GM06990 (cell line): Measurements from ENCODE around the gene PRIMA1.

Source experiments
- DNase-seq: peaks from one replicate; pipeline ENCODE4 v3.0.0-alpha.2; 2011; ENCODE audit not compliant: insufficient read length; ENCODE audit errors: extremely low read depth
- H3K27me3 ChIP-seq: replicated peaks from 2 replicates; pipeline ENCODE4 v1.6.0; 2011; ENCODE audit warnings: low read length; ENCODE audit not compliant: control insufficient read depth, insufficient read depth
- H3K36me3 ChIP-seq: 2 replicates; pipeline ENCODE4 v1.5.1; 2011; ENCODE audit warnings: low read length; ENCODE audit not compliant: control insufficient read depth, insufficient read depth
- H3K4me3 ChIP-seq: replicated peaks from 2 replicates; pipeline ENCODE4 v1.5.1; 2011; ENCODE audit warnings: low read depth, mild to moderate bottlenecking, control low read depth, low read length
- CTCF ChIP-seq: IDR thresholded peaks from 2 replicates; pipeline ENCODE4 v1.5.1; 2011; ENCODE audit warnings: low read length, control low read depth, mild to moderate bottlenecking, inconsistent platforms; ENCODE audit not compliant: insufficient read depth, poor library complexity, severe bottlenecking

Gene PRIMA1

GRCh38 chr14:93733631-93734030, 54.7 kb downstream of the PRIMA1 start:
- TF ChIP-seq CTCF, result no peak
- no peaks in the 10 kb centered on the region for H3K36me3 ChIP-seq
- no peak for DNase-seq
- H3K27me3 ChIP-seq, result peaks cover 1% of the 10 kb centered on the region
- H3K4me3 ChIP-seq, result no peak overlapping the region

- no peak for TF ChIP-seq CTCF
- no peak overlapping the region for H3K4me3 ChIP-seq
- peaks cover 1% of the 10 kb centered on the region for H3K27me3 ChIP-seq
- no peaks in the 10 kb centered on the region for H3K36me3 ChIP-seq
- DNase-seq, result no peak
Observed at GRCh38 chr14:93733231-93733630, 55.1 kb downstream of the PRIMA1 start.

GRCh38 chr14:93732524-93732923, 55.8 kb downstream of the PRIMA1 start:
- Histone ChIP-seq H3K27me3 (no peaks in the 10 kb centered on the region; the same call in none of the 2 replicates), H3K36me3 (no peaks in the 10 kb centered on the region), H3K4me3 (no peak overlapping the region)
- no peak for TF ChIP-seq CTCF
- DNase-seq, result no peak

GRCh38 chr14:93731753-93732152, 56.5 kb downstream of the PRIMA1 start:
- TF ChIP-seq CTCF, result no peak

GRCh38 chr14:93729993-93730392, 58.3 kb downstream of the PRIMA1 start:
- no peak for DNase-seq
- Histone ChIP-seq H3K36me3 (no peaks in the 10 kb centered on the region), H3K27me3 (no peaks in the 10 kb centered on the region; the same call in none of the 2 replicates), H3K4me3 (no peak overlapping the region)
- no peak for TF ChIP-seq CTCF

More at GRCh38 chr14:93731753-93732152, 56.5 kb downstream of the PRIMA1 start:
- Histone ChIP-seq H3K36me3 (no peaks in the 10 kb centered on the region), H3K27me3 (no peaks in the 10 kb centered on the region; the same call in none of the 2 replicates), H3K4me3 (no peak overlapping the region)
- DNase-seq, result no peak

- TF ChIP-seq CTCF, result no peak
- H3K36me3 ChIP-seq, result no peaks in the 10 kb centered on the region
- no peak overlapping the region for H3K4me3 ChIP-seq
- no peak for DNase-seq
- H3K27me3 ChIP-seq, result no peaks in the 10 kb centered on the region; the same call in none of the 2 replicates
Observed at GRCh38 chr14:93728651-93729016, 59.7 kb downstream of the PRIMA1 start.
